Thyroid gland (tissue), 4 donors: ENCODE results near the gene PBXIP1. TPM values are rescaled to one million over a fixed set of nuclear protein-coding genes. Genes with fewer than 3 reads are reported as not detected.

Experiments
- DNase-seq, 2 donors: peaks; one replicate each; pipeline ENCODE4 v3.0.0-alpha.2; 2019
- H3K27ac ChIP-seq, 3 donors: fragments of 200-600 bp; sonication (generic); 1 replicate in 2 of 3; 2 replicates in 1 of 3; pipeline ENCODE4 v1.5.1; 2016 to 2019; ENCODE audit warnings: mild to moderate bottlenecking in 1 of 3, moderate library complexity in 1 of 3
- H3K27me3 ChIP-seq: fragments of 200-600 bp; sonication (generic); one replicate; pipeline ENCODE4 v1.5.1; 2019
- H3K36me3 ChIP-seq, 2 donors: fragments of 200-600 bp; sonication (generic); one replicate each; pipeline ENCODE4 v1.5.1; 2016 to 2019
- H3K4me1 ChIP-seq, 2 donors: fragments of 200-600 bp; sonication (generic); one replicate each; pipeline ENCODE4 v1.5.1; 2017 to 2019
- H3K4me3 ChIP-seq, 3 donors: fragments of 200-600 bp; sonication (generic); replicated peaks in 1 of 3; 1 replicate in 2 of 3; 2 replicates in 1 of 3; pipeline ENCODE4 v1.5.1; 2016; ENCODE audit warnings: mild to moderate bottlenecking in 1 of 3
- H3K9me3 ChIP-seq: fragments of 200-600 bp; sonication (generic); one replicate; pipeline ENCODE4 v1.5.1; 2017
- CTCF ChIP-seq, 6 experiments: fragments of 200-600 bp in 3 of 6; fragments of 450-650 bp in 3 of 6; sonication (generic) in 3 of 6; IDR thresholded peaks; one replicate each; pipeline ENCODE4 v1.5.1; 2016 to 2019; ENCODE audit warnings: antibody characterized with exemption in 6 of 6, mild to moderate bottlenecking in 2 of 6, inconsistent platforms in 1 of 6, moderate library complexity in 1 of 6
- POLR2A ChIP-seq, 2 donors: fragments of 450-650 bp; IDR thresholded peaks; one replicate each; pipeline ENCODE4 v1.6.1; 2017; ENCODE audit warnings: antibody characterized with exemption in 2 of 2, mild to moderate bottlenecking in 2 of 2, moderate library complexity in 1 of 2
- WGBS, 2 donors: methylation state at CpG; one replicate each; pipeline ENCODE4 v1.1.5; 2017; 5-methylcytosine and 5-hydroxymethylcytosine counted together
- intact Hi-C: fragments of 100-400 bp; cut with DNase I; formaldehyde crosslinking; loops from one replicate; pipeline ENCODE4 v1.15.1; 2023
- total RNA-seq, 4 donors: library from RNA; depleted of rRNA; stranded (reverse); fragments of >200 nt; gene quantifications; one replicate each; pipeline ENCODE4 v1.2.3, GENCODE V29; 2016

Gene PBXIP1
- total RNA-seq, 4 donors from 2014 or later: 139 to 205 (median 181) TPM

- Histone ChIP-seq H3K36me3 (peaks cover 4 to 11% of the 10 kb centered on the region in 2 donors), H3K27ac (no peak overlapping the region), H3K27me3 (no peaks in the 10 kb centered on the region), H3K9me3 (no peaks in the 10 kb centered on the region), H3K4me3 (no peak overlapping the region), H3K4me1 (peaks cover 36 to 39% of the 10 kb centered on the region in 2 donors)
- intact Hi-C loops: no loop called here
- WGBS, 2 donors: 80 to 84% methylated on average over 9 of the region's 15 CpGs
- TF ChIP-seq CTCF (IDR thresholded peaks at IDR 0.05) (no peak), POLR2A (IDR thresholded peaks at IDR 0.05) (no peak)
- DNase-seq: no peak
These were observed 3.8 kb downstream of the PBXIP1 start for GRCh38 chr1:154951901-154952657.

GRCh38 chr1:154948079-154948478 lies 7.8 kb downstream of the PBXIP1 start:
- intact Hi-C loops: no loop called here
- WGBS, 2 donors: 91 to 99% methylated on average over 10 to 11 of the region's 11 CpGs
- Histone ChIP-seq H3K4me1 (peaks cover 2 to 33% of the 10 kb centered on the region in 2 donors), H3K27ac (no peak overlapping the region), H3K27me3 (no peaks in the 10 kb centered on the region), H3K4me3 (no peak overlapping the region), H3K9me3 (no peaks in the 10 kb centered on the region), H3K36me3 (peaks cover 4 to 11% of the 10 kb centered on the region in 2 donors)
- TF ChIP-seq CTCF (IDR thresholded peaks at IDR 0.05) (no peak), POLR2A (IDR thresholded peaks at IDR 0.05) (no peak)
- no peak for DNase-seq

GRCh38 chr1:154945962-154946850 lies 9.7 kb downstream of the PBXIP1 start:
- intact Hi-C loops: no loop called here
- Histone ChIP-seq H3K36me3 (peaks cover 4 to 11% of the 10 kb centered on the region in 2 donors), H3K27ac (peak overlapping the region; percentile 8 to 85 (median 53)), H3K9me3 (no peaks in the 10 kb centered on the region), H3K27me3 (no peaks in the 10 kb centered on the region), H3K4me3 (no peak overlapping the region), H3K4me1 (peaks cover 15 to 48% of the 10 kb centered on the region in 2 donors)
- TF ChIP-seq CTCF (IDR thresholded peaks at IDR 0.05) (no peak), POLR2A (IDR thresholded peaks at IDR 0.05) (no peak)
- WGBS, 2 donors: 78 to 81% methylated on average over 17 of the region's 17 CpGs
- no peak for DNase-seq

GRCh38 chr1:154945160-154945961 lies 10.5 kb downstream of the PBXIP1 start:
- Histone ChIP-seq H3K4me3 (no peak overlapping the region), H3K36me3 (peaks cover 2 to 4% of the 10 kb centered on the region in 2 donors), H3K9me3 (no peaks in the 10 kb centered on the region), H3K27ac (peak overlapping the region; percentile 8 to 85 (median 53)), H3K27me3 (no peaks in the 10 kb centered on the region), H3K4me1 (peaks cover 15 to 56% of the 10 kb centered on the region in 2 donors)
- peak; percentile 88 to 89 for DNase-seq
- WGBS, 2 donors: 55 to 64% methylated on average over 11 to 14 of the region's 15 CpGs
- TF ChIP-seq CTCF (IDR thresholded peaks at IDR 0.05) (no peak), POLR2A (IDR thresholded peaks at IDR 0.05) (no peak)
- intact Hi-C loops: no loop called here
